Measurements from ENCODE around the gene SLC30A4. TPM values are rescaled to one million over a fixed set of nuclear protein-coding genes. Genes with fewer than 3 reads are reported as not detected.

Gene SLC30A4
- total RNA-seq, 1 experiment from 2014 or later, result not detected

DNA sequence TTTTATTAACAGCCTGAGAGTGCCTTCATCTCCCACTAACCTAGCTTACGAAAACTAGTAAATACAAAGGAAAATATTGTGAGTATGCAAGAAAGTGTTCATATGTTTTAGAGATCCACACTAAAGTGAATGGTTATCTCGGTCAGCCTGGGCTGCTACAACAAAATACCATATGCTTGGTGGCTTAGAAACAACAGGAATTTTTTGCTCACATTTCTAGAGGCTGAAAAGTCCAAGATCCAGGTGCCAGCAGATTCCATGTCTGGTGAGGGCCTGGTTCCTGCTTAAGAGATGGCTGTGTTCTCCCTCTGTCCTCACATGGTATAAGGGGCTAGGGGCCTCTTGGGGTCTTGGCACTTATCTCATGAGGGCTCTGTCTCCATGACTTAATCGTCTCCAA, 20.5 kb upstream of the SLC30A4 start:
- Histone ChIP-seq H3K23ac (ENCODE audit: insufficient read length, low read depth, low read length) (no peak overlapping the region), H3K9ac (ENCODE audit: extremely low read depth, insufficient read length, low read length) (no peak overlapping the region), H3K9me3 (ENCODE audit: control insufficient read depth, low read depth, low read length) (no peaks in the 10 kb centered on the region), H3K56ac (ENCODE audit: insufficient read length, low read depth, low read length) (no peak overlapping the region), H4K20me1 (ENCODE audit: control insufficient read depth, insufficient read depth, insufficient read length) (no peaks in the 10 kb centered on the region), H2BK15ac (ENCODE audit: low read depth, low read length) (no peak overlapping the region), H2BK120ac (ENCODE audit: low read depth, low read length, poor library complexity, severe bottlenecking) (no peak overlapping the region), H2BK12ac (ENCODE audit: insufficient read length, low read depth, low read length) (no peak overlapping the region), H4K91ac (ENCODE audit: insufficient read length, low read depth, low read length) (no peak overlapping the region), H2BK20ac (ENCODE audit: low read depth, low read length, poor library complexity, severe bottlenecking) (no peak overlapping the region), H3K14ac (ENCODE audit: insufficient read depth, low read length) (no peak overlapping the region), H4K8ac (replicated peaks; ENCODE audit: insufficient read length, low read depth, low read length) (no peak overlapping the region), H3K23me2 (ENCODE audit: insufficient read length, low read depth, low read length, poor library complexity, severe bottlenecking) (no peaks in the 10 kb centered on the region), H4K5ac (ENCODE audit: insufficient read length, low read depth, low read length) (no peak overlapping the region), H3K27ac (ENCODE audit: insufficient read length, low read depth, low read length) (no peak overlapping the region), H3T11ph (ENCODE audit: low read length) (no peak overlapping the region), H2AK5ac (ENCODE audit: insufficient read length, low read length) (no peak overlapping the region), H2AFZ (ENCODE audit: low read length) (no peak overlapping the region), H3K4me1 (ENCODE audit: insufficient read depth, low read length) (no peaks in the 10 kb centered on the region), H3K79me2 (ENCODE audit: insufficient read depth, low read length) (no peaks in the 10 kb centered on the region), H3K27me3 (ENCODE audit: insufficient read depth, low read length) (no peaks in the 10 kb centered on the region), H3K79me1 (ENCODE audit: insufficient read depth, low read depth, low read length, poor library complexity, severe bottlenecking) (no peaks in the 10 kb centered on the region), H3K18ac (ENCODE audit: insufficient read length, low read depth, low read length) (no peak overlapping the region), H3K4me2 (ENCODE audit: insufficient read depth, insufficient read length, low read length) (no peak overlapping the region), H3K4ac (ENCODE audit: low read depth, low read length) (no peak overlapping the region), H2BK5ac (ENCODE audit: insufficient read length, low read length) (no peak overlapping the region)
- no peak for DNase-seq
- TF ChIP-seq, protein P1, sequence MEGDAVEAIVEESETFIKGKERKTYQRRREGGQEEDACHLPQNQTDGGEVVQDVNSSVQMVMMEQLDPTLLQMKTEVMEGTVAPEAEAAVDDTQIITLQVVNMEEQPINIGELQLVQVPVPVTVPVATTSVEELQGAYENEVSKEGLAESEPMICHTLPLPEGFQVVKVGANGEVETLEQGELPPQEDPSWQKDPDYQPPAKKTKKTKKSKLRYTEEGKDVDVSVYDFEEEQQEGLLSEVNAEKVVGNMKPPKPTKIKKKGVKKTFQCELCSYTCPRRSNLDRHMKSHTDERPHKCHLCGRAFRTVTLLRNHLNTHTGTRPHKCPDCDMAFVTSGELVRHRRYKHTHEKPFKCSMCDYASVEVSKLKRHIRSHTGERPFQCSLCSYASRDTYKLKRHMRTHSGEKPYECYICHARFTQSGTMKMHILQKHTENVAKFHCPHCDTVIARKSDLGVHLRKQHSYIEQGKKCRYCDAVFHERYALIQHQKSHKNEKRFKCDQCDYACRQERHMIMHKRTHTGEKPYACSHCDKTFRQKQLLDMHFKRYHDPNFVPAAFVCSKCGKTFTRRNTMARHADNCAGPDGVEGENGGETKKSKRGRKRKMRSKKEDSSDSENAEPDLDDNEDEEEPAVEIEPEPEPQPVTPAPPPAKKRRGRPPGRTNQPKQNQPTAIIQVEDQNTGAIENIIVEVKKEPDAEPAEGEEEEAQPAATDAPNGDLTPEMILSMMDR (conservative IDR thresholded peaks at IDR 0.05), result no peak
- Mint-ChIP-seq H3K4me3 (no peak overlapping the region), H3K4me1 (peaks cover 7 to 10% of the 10 kb centered on the region in 2 experiments), H3K36me3 (ENCODE audit: insufficient read depth in 1 of 3, low read depth in 3 of 3) (no peaks in the 10 kb centered on the region), H3K27ac (no peak overlapping the region), H3K27me3 (ENCODE audit: low read depth) (peaks cover 21% of the 10 kb centered on the region), H3K9me3 (no peaks in the 10 kb centered on the region)
- WGBS (ENCODE audit: extremely low coverage, insufficient read length, low lambda C conversion rate), result no CpG with 5 or more reads among the region's 3 CpGs

Measured in H9 (cell line).